Measurements from ENCODE around the gene CDKN1A.

GRCh38 chr6:36662827-36663256 lies 15.7 kb upstream of the CDKN1A start:
- TF ChIP-seq, protein P1, sequence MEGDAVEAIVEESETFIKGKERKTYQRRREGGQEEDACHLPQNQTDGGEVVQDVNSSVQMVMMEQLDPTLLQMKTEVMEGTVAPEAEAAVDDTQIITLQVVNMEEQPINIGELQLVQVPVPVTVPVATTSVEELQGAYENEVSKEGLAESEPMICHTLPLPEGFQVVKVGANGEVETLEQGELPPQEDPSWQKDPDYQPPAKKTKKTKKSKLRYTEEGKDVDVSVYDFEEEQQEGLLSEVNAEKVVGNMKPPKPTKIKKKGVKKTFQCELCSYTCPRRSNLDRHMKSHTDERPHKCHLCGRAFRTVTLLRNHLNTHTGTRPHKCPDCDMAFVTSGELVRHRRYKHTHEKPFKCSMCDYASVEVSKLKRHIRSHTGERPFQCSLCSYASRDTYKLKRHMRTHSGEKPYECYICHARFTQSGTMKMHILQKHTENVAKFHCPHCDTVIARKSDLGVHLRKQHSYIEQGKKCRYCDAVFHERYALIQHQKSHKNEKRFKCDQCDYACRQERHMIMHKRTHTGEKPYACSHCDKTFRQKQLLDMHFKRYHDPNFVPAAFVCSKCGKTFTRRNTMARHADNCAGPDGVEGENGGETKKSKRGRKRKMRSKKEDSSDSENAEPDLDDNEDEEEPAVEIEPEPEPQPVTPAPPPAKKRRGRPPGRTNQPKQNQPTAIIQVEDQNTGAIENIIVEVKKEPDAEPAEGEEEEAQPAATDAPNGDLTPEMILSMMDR (IDR thresholded peaks at IDR 0.05), result no peak
- TF ChIP-seq EP300 (IDR thresholded peaks at IDR 0.05), result no peak

Data from ovary (tissue), 3 donors.